ENCODE data around the gene PTP4A2.
"Not testable (repeated sequence)": the region's sequence is repeated elsewhere in the genome, so short reads cannot be mapped to it uniquely, and the experiment has no call there.

The PTP4A2 gene

GRCh38 chr1:31923901-31924535 lies 14.2 kb downstream of the PTP4A2 start:
- no peak for DNase-seq

GRCh38 chr1:31920956-31921355 lies 17.2 kb downstream of the PTP4A2 start:
- no peak for DNase-seq

DNA sequence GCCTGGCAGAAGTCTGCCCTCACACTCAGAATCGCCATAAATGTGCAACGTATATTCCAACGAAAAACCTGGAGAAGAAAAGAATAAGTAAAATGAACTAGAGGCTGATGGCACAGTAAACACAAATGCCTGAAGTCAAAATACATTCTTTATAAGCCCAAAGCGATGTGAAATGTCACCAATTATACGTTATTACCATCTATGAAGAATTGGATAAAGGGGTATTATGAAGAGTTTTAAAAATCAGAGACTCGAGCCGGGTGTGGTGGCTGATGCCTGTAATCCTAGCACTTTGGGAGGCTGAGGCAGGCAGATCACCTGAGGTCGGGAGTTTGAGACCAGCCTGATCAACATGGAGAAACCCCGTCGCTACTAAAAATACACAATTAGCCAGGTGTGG lies 18.6 kb downstream of the PTP4A2 start:
- DNase-seq: no peak

- no peak for DNase-seq
Measured at GRCh38 chr1:31915438-31915837, 22.7 kb downstream of the PTP4A2 start.

GRCh38 chr1:31913968-31914367 lies 24.2 kb downstream of the PTP4A2 start:
- DNase-seq: no peak

- no peak for DNase-seq
Measured at GRCh38 chr1:31912839-31913239, 25.3 kb downstream of the PTP4A2 start.

- no peak for DNase-seq
Measured at GRCh38 chr1:31911994-31912780, 26.0 kb downstream of the PTP4A2 start.

DNA sequence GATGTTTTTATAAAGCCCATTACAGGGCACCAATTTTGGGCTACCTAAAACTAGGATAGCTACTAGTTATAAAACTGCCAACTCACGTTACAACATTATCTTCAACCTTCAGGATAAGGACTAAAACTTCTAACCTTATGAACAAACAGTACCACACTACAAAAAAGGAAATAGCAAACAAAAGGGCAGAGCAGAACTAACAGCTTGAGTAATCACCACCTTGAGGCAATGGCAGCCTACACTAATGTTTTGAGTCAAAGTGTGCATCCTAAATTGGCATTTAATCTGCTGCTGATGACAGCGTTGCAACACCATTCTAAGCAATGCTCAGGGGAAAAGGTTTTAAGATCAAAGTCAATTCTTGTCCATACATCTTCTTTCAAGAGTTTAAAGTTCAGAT lies 27.2 kb downstream of the PTP4A2 start:
- DNase-seq: no peak

DNA sequence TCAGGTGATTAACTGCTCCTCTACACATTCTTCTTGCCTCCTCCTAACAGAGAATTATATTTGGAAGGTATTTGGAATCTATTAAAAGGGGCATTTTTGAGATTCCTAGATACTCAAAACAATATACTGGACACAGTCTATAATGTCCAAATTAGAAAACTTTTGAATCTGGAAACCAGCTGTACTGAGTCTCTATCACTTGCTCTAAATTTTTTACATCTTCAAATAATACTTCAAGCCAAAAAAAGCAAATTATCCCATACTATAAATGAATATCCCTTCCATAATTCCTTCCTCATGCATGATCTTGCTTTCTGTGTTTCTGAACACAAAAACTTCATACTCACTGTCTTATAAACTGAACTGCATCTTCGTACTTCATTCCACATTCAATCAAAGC lies 28.5 kb downstream of the PTP4A2 start:
- no peak for DNase-seq

GRCh38 chr1:31906557-31906956 lies 31.6 kb downstream of the PTP4A2 start:
- DNase-seq: no peak

GRCh38 chr1:31905681-31906080 lies 32.5 kb downstream of the PTP4A2 start:
- no peak for DNase-seq

DNA sequence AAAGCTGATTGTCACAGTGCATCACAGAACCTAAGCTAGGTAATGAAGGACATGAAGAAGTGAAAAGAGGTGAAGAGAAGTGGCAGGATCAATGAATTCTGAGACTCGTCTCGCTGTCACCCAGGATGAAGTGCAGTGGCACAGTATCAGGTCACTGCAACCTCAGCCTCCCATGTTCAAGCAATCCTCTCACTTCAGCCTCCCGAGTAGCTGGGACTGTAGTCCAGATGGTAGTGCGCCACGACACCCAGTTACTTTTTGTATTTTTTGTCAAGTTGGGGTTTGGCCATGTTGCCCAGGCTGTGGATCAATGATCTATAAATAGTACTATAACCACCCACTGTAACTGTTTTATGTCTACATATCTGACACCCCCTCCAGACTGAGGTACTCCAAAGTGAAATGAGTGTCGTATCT lies 33.1 kb downstream of the PTP4A2 start:
- DNase-seq: no peak

GRCh38 chr1:31904339-31905092 lies 33.7 kb downstream of the PTP4A2 start:
- no peak for DNase-seq

GRCh38 chr1:31902510-31902860 lies 35.7 kb downstream of the PTP4A2 start:
- no peak for DNase-seq

GRCh38 chr1:31901838-31902509 lies 36.2 kb downstream of the PTP4A2 start:
- no peak for DNase-seq

DNA sequence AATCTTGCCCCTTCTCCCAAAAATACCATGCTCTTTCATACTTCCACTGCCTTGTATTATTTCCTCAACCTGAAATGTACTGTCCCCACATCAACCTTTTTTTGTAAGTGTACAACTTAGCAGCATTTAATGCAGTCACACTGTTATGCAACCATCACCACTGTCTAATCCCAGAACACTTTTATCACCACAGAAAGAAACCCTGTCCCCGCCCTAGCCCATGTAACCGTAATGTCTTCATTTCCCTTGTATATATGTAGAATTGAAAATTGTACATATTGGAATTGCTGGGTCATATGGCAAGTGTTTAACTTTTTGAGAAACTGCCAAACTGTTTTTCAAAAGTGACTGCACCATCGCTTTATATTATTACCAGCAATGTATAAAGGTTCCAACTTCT lies 37.4 kb downstream of the PTP4A2 start:
- no peak for DNase-seq

- no peak for DNase-seq
Measured at GRCh38 chr1:31897526-31898100, 40.6 kb downstream of the PTP4A2 start.

- not testable (repeated sequence) for DNase-seq
Measured at GRCh38 chr1:31895474-31896198, 42.5 kb downstream of the PTP4A2 start.

DNA sequence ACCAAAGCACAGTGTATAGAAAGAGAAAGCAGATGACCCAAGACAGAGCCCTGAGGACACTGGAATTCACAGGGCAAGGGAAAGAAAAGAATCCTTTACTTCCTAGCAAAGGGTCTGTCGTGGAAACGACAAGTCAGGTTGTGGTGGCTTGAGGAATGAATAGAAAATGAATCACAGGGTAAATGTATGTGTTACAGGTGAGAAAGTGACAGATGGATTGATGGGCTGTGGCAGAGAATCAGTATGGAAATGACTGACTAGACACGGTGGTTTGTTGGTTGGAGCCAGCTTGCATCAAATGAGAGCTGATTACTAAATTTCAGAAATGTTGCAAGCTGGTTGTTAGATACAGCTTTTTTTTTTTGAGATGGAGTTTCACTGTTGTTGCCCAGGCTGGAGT lies 46.9 kb downstream of the PTP4A2 start:
- no peak for DNase-seq

DNA sequence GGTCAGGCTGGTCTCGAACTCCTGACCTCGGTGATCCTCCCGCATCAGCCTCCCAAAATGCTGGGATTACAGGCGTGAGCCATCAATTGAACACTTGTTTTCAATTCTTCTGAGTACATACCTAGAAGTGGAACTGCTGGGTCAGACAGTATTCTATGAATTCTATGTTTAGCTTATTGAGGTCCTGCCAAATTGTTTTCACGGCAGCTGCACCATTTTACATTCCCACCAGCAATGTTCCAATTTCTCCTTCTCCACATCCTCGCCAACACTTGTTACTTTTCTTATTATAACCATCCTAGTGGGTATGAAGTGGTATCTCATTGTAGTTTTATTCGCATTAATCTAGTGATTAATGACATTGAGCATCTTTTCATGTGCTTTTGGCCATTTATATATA lies 49.9 kb downstream of the PTP4A2 start:
- no peak for DNase-seq

- DNase-seq: no peak
Measured at GRCh38 chr1:31886866-31887265, 51.3 kb downstream of the PTP4A2 start.

DNA sequence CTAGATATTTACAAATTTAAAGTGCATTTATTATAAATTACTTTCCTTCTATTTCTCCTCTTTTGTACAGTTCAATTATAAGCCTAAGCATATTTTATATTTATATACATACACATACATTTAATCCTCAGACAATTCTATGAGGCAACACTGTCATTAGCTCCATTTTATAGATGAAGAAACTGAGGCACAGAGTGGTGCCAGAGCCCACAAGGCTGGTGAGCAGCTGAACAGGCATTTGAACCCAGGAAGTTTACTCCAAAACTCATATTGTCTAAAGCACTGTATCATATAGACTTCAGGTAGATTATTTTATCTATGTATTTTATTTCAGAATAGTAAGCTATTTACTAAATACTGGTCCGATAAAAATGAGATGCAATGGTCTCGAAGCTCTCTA lies 52.3 kb downstream of the PTP4A2 start:
- no peak for DNase-seq

All from T-helper 9 cell (primary cell).